Spinal cord (tissue), 10 donors: Measurements from ENCODE around the gene BTBD19. TPM values are rescaled to one million over a fixed set of nuclear protein-coding genes. Genes with fewer than 3 reads are reported as not detected.
"Not testable (repeated sequence)": the region's sequence is repeated elsewhere in the genome, so short reads cannot be mapped to it uniquely, and the experiment has no call there.

Experiments
- DNase-seq, 6 donors: peaks; one replicate each; pipeline versions ENCODE4 v3.0.0 to v3.0.0-alpha.2; 2013 to 2015; ENCODE audit warnings: low spot score in 6 of 6, low read depth in 4 of 6
- H3K27ac ChIP-seq: one replicate; pipeline ENCODE4 v1.5.1; 2013; ENCODE audit warnings: low read depth, low read length, control low read depth
- H3K27me3 ChIP-seq: one replicate; pipeline ENCODE4 v1.6.1; 2013; ENCODE audit warnings: low read length; ENCODE audit not compliant: control insufficient read depth, insufficient read depth
- H3K36me3 ChIP-seq: one replicate; pipeline ENCODE4 v1.6.1; 2013; ENCODE audit warnings: low read length; ENCODE audit not compliant: control insufficient read depth, insufficient read depth
- H3K4me1 ChIP-seq: one replicate; pipeline ENCODE4 v1.6.1; 2013; ENCODE audit warnings: low read length; ENCODE audit not compliant: control insufficient read depth, insufficient read depth
- H3K4me3 ChIP-seq: one replicate; pipeline ENCODE4 v1.5.1; 2013; ENCODE audit warnings: low read depth, low read length, control low read depth
- H3K9me3 ChIP-seq: one replicate; pipeline ENCODE4 v1.6.1; 2013; ENCODE audit warnings: low read length; ENCODE audit not compliant: control insufficient read depth, insufficient read depth
- WGBS: methylation state at CpG from one replicate; pipeline ENCODE4 v1.1.5; 2013; ENCODE audit warnings: missing lambda C conversion rate; ENCODE audit not compliant: insufficient coverage; 5-methylcytosine and 5-hydroxymethylcytosine counted together
- polyA plus RNA-seq, 2 donors: library from polyadenylated mRNA; unstranded; fragments of 120-200 nt; gene quantifications; one replicate each; pipeline ENCODE4 v1.2.1, GENCODE V29; 2013; ENCODE audit not compliant: insufficient read length in 2 of 2
- total RNA-seq, 2 donors: library from RNA; depleted of rRNA in 1 of 2; stranded (reverse); fragments of 120-200 nt in 1 of 2; fragments of >200 nt in 1 of 2; gene quantifications; one replicate each; pipeline versions ENCODE4 v1.2.3 to v1.2.4, GENCODE V29; 2013 to 2014
- donor health status: healthy.

The BTBD19 gene
- total and polyA plus RNA-seq, 4 donors, result 3.2 to 10.5 (median 6.1) TPM

DNA sequence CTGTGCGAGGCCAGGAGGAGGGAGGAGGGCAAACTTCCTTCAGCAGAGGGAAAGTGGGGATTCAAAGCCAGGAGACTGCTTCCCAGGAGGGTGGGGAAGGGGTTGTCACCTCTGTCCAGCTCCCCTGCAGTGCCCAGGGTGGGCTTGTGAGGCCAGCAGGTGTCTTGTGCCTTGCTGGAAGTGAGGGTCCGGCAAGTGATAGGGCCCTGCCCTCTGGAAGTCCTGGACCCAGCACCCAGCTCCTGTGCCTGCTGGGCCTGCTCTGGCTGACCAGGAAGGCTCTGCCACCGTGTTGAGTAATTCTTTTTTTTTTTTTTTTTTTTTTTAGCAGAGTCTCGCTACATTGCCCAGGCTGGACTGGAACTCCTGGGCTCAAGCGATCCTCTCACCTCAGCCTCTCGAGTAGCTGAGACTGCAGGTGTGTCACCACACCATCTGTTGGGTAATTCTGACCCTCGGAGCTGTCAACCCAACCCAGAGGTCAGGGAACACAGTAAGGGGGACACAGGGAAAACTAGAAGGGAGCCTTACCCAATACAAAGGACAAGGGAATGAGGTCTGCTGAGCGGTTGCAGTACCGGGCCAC, 21.4 kb upstream of the BTBD19 start:
- H3K4me3 ChIP-seq, result no peak overlapping the region

DNA sequence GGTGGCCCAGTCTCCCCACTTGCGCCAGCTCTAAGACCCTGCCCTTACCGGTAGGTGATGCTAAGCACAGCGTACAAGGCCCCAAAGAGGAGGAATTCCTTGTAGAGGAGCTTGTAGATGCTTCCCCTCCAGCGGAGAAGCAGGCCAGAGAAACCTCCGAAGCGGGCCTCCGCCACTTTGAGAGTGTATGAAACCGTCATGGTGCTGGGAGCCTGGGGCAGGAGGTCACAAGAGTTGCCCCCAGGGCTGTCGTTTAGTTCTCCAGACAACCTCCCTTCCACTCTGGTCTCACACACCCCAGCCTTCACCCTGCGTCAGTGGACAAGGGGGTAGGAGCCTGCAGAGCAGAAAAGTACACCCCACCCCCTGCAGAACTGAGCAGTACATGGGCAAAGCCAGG, 20.8 kb upstream of the BTBD19 start:
- Histone ChIP-seq H3K9me3 (no peaks in the 10 kb centered on the region), H3K4me1 (peaks cover 34% of the 10 kb centered on the region), H3K36me3 (no peaks in the 10 kb centered on the region), H3K27ac (no peak overlapping the region), H3K4me3 (no peak overlapping the region), H3K27me3 (no peaks in the 10 kb centered on the region)
- 93% methylated on average over 10 of the region's 10 CpGs for WGBS
- DNase-seq, result no peak

More for the DNA sequence above, 21.4 kb upstream of the BTBD19 start:
- WGBS, result 75% methylated on average over 7 of the region's 9 CpGs
- DNase-seq, result no peak
- Histone ChIP-seq H3K36me3 (no peaks in the 10 kb centered on the region), H3K4me1 (peaks cover 34% of the 10 kb centered on the region), H3K27me3 (no peaks in the 10 kb centered on the region), H3K27ac (no peak overlapping the region), H3K9me3 (no peaks in the 10 kb centered on the region)

- H3K27ac ChIP-seq, result no peak within 1 kb of the TSS
- no peak for DNase-seq
- no peaks in the 10 kb centered on the region for H3K27me3 ChIP-seq
Observed at GRCh38 chr1:44788120-44788860, 20.0 kb upstream of the BTBD19 start, which contains the start of gene BEST4. Gene BEST4, minus strand, starts transcription at chr1:44788170. Its CDS starts 465 bp downstream, at chr1:44787705.

DNA sequence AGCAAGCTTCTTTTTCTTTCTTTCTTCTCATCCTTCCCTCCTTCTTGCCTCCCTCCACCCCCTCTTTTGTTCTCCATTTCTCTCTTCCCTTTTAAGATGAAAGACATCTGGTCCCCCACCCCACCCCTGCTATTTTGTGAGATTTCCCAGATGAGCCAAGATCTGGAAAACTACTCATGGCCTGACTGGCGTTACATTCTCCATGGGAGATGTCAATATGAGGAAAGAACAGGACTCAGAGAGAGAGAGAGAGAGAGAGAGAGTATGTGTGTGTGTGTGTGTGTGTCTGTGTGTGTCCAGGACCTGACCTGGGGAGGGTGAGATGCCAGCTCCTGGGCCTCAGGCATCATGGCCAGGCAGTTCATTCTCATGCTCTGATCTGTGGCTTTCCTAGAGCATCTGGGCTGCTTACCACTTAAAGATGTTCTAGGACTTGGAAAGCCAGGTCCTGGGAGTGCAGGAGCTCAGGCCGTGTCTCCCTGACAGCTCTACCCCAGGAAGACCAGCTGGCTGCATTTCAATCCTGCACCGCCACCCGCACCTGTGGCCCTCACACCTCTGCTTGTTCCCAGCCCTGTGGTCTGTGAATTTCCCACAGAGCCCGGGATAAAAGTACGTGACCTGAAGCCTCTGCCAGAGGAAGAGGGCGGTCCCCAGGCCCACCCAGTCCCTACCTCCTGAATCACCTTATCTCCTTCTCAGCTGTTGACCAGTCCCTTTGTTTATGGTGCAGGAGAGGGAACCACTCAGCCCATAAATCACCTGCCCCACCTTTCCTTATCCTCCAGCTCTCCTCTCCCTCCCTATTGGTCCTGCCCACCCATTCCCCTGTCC, 17.1 kb upstream of the BTBD19 start:
- Histone ChIP-seq H3K27ac (no peak overlapping the region), H3K9me3 (no peaks in the 10 kb centered on the region), H3K27me3 (no peaks in the 10 kb centered on the region), H3K36me3 (no peaks in the 10 kb centered on the region), H3K4me1 (peaks cover 7% of the 10 kb centered on the region), H3K4me3 (no peak overlapping the region)
- DNase-seq, result no peak
- 60% methylated on average over 6 of the region's 7 CpGs for WGBS

More at GRCh38 chr1:44788120-44788860, 20.0 kb upstream of the BTBD19 start, which contains the start of gene BEST4:
- Histone ChIP-seq H3K4me3 (no peak within 1 kb of the TSS), H3K4me1 (peaks cover 32% of the 10 kb centered on the region), H3K9me3 (no peaks in the 10 kb centered on the region), H3K36me3 (no peaks in the 10 kb centered on the region)
- WGBS, result 79% methylated on average over 7 of the region's 9 CpGs

DNA sequence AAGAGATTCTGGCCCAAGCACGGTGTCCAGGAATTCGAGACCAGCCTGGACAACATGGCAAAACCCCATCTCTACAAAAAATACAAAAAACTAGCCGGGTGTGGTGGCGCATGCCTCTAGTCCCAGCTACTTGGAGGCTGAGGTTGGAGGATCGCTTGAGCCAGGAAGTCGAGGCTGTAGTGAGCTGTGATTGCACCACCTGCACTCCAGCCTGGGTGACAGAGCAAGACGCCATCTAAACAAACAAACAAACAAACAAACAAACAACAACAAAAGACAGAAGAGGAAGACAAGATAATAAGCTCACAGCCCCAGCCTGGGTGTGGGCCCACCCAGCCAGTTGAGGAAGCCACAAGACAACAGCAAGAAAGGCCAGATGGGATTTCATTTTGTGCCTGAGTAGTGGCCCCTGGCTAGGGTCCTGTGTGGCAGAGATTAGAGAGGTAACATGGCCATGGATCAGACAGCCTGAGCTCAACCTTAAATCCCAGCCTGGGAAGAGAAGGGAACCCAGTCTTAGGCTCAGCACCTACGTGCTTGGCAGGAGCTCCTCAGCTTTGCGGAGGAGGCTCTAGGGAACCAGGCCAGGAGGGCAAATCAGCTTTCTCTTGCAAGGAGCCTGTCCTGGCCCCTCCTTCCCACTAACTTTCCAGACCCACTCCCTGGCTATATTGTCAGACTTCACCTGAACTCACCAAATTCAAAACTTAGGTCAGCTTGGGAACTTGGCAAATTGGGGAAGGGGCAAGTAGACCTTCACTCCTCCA, 15.4 kb upstream of the BTBD19 start:
- WGBS, result 86% methylated on average over 4 of the region's 9 CpGs
- H3K27ac ChIP-seq, result no peak overlapping the region
- DNase-seq, result no peak

DNA sequence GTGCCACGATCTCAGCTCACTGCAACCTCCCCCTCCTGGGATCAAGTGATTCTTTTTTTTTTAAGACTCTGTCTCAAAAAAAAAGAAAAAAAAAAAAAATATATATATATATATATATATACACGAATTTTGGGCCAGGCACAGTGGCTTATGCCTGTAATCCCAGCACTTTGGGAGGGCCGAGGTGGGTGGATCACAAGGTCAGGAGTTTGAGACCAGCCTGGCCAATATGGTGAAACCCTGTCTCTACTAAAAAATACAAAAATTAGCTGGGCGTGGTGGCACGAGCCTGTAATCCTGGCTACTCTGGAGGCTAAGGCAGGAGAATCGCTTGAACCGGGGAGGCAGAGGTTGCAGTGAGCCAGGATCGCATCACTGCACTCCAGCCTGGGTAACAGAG, 10.4 kb upstream of the BTBD19 start:
- H3K27me3 ChIP-seq, H3K9me3 ChIP-seq, H3K27ac ChIP-seq, H3K4me3 ChIP-seq, DNase-seq: not testable (repeated sequence)
- Histone ChIP-seq H3K4me1 (peaks cover 36% of the 10 kb centered on the region), H3K36me3 (peaks cover 15% of the 10 kb centered on the region)
- WGBS, result 94% methylated on average over 5 of the region's 8 CpGs

More for the DNA sequence above, 15.4 kb upstream of the BTBD19 start:
- Histone ChIP-seq H3K27me3 (no peaks in the 10 kb centered on the region), H3K9me3 (no peaks in the 10 kb centered on the region), H3K4me1 (no peaks in the 10 kb centered on the region), H3K36me3 (no peaks in the 10 kb centered on the region), H3K4me3 (no peak overlapping the region)

GRCh38 chr1:44798481-44799365, 9.6 kb upstream of the BTBD19 start:
- H3K27ac ChIP-seq, result no peak overlapping the region
- peaks cover 44% of the 10 kb centered on the region for H3K4me1 ChIP-seq
- no peak for DNase-seq
- 80% methylated on average over 7 of the region's 10 CpGs for WGBS
- no peaks in the 10 kb centered on the region for H3K27me3 ChIP-seq
- H3K36me3 ChIP-seq, result peaks cover 24% of the 10 kb centered on the region
- no peak overlapping the region for H3K4me3 ChIP-seq
- H3K9me3 ChIP-seq, result no peaks in the 10 kb centered on the region

DNA sequence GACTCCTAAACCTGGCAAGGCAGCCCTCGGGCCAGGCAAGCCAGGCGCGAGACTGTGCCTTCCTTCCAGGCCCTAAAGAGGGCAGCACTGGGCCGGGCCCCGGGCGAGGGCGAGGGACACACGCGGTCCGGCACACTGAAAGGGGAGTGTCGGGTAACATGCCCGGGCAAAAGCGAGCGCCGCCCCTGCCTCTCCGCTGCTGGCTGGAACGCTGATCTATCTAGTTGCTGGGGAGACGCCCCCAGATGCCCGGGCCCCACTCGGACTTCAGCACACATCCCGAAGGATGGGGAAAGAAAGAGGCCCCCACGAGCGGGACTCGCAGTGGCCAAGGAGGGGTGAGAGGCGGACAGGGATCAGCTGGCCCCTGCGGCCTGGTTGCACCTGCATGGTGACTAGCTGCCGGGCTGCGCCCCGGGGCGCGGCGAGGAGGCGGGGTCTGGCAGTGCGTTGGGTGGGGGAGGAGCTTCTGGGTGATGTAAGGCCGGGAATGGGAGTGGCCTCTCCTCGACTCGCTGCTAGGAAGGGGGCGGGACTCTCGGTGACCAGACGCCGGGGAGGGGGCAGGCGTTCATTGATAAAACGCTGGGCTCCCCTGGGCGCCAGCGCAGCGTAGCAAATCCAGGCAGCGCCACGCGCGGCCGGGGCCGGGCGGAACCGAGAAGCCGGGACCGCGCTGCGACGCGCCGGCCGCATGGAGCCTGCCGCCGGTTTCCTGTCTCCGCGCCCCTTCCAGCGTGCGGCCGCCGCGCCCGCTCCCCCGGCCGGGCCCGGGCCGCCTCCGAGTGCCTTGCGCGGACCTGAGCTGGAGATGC, 8.3 kb upstream of the BTBD19 start, which contains the start of gene PLK3:
Gene PLK3, plus strand, starts transcription at position 608 of the 815 bp plus-strand sequence. Its CDS starts 87 bp downstream, at position 695.
- WGBS, result 0% methylated on average over 79 of the region's 79 CpGs

More for the DNA sequence above, 8.3 kb upstream of the BTBD19 start, which contains the start of gene PLK3:
- Histone ChIP-seq H3K4me3 (peak within 1 kb of the TSS; percentile 96), H3K27ac (peak within 1 kb of the TSS; percentile 99), H3K4me1 (peaks cover 46% of the 10 kb centered on the region), H3K9me3 (no peaks in the 10 kb centered on the region), H3K36me3 (peaks cover 36% of the 10 kb centered on the region), H3K27me3 (no peaks in the 10 kb centered on the region)
- peak; percentile 92 to 99 (median 94) for DNase-seq
